Common myeloid progenitor, CD34-positive (primary cell): ENCODE results near the gene RANBP3.

Source experiments
- CTCF ChIA-PET: fragments of 350-600 bp; sonication (Branson Sonifier 250); formaldehyde crosslinking; loops from one replicate; lab custom pipeline; 2021; ENCODE audit warnings: antibody characterized with exemption; lab: Charles Lee
- POLR2A ChIA-PET: fragments of 350-600 bp; sonication (Branson Sonifier 250); formaldehyde crosslinking; loops from one replicate; lab custom pipeline; 2021; ENCODE audit warnings: antibody characterized with exemption; lab: Charles Lee
- DNase-seq, 3 donors: peaks; one replicate each; pipeline versions ENCODE4 v3.0.0 to v3.0.0-alpha.2; 2013
- H3K27ac ChIP-seq, 2 experiments: 1 replicate in 1 of 2; 2 replicates in 1 of 2; pipeline ENCODE4 v1.7.0; 2013; ENCODE audit warnings: inconsistent platforms in 2 of 2, low read length in 2 of 2, mild to moderate bottlenecking in 2 of 2, low read depth in 1 of 2, moderate library complexity in 1 of 2; ENCODE audit not compliant: severe bottlenecking in 2 of 2, insufficient read depth in 1 of 2, poor library complexity in 1 of 2
- H3K27me3 ChIP-seq, 5 experiments: replicated peaks in 2 of 5; 1 replicate in 3 of 5; 2 replicates in 2 of 5; pipeline versions ENCODE4 v1.6.1 to v1.7.0; 2013; ENCODE audit warnings: low read length in 4 of 5, mild to moderate bottlenecking in 2 of 5, moderate library complexity in 2 of 5, inconsistent platforms in 1 of 5; ENCODE audit not compliant: insufficient read depth in 5 of 5, control insufficient read depth in 4 of 5
- H3K36me3 ChIP-seq, 4 experiments: 1 replicate in 2 of 4; 2 replicates in 2 of 4; pipeline versions ENCODE4 v1.6.1 to v1.7.0; 2013; ENCODE audit warnings: low read length in 3 of 4, control low read depth in 1 of 4, mild to moderate bottlenecking in 1 of 4; ENCODE audit not compliant: control insufficient read depth in 4 of 4, insufficient read depth in 4 of 4
- H3K4me1 ChIP-seq, 4 experiments: 1 replicate in 3 of 4; 2 replicates in 1 of 4; pipeline versions ENCODE4 v1.6.1 to v1.7.1; 2013; ENCODE audit warnings: low read length in 3 of 4, mild to moderate bottlenecking in 3 of 4, control low read depth in 1 of 4, inconsistent platforms in 1 of 4, moderate library complexity in 1 of 4; ENCODE audit not compliant: control insufficient read depth in 4 of 4, insufficient read depth in 4 of 4; ENCODE audit errors: control extremely low read depth in 1 of 4
- H3K4me3 ChIP-seq, 7 experiments: 1 replicate in 4 of 7; 2 replicates in 3 of 7; pipeline versions ENCODE4 v1.5.1 to v1.7.0; 2013; ENCODE audit warnings: mild to moderate bottlenecking in 7 of 7, low read length in 6 of 7, moderate library complexity in 6 of 7, inconsistent platforms in 2 of 7, low read depth in 2 of 7, control low read depth in 1 of 7; ENCODE audit not compliant: insufficient read depth in 4 of 7, control insufficient read depth in 1 of 7; ENCODE audit errors: extremely low read depth in 1 of 7
- H3K9me3 ChIP-seq, 5 experiments: 1 replicate in 4 of 5; 2 replicates in 1 of 5; pipeline versions ENCODE4 v1.6.1 to v1.7.1; 2013; ENCODE audit warnings: low read length in 4 of 5, mild to moderate bottlenecking in 2 of 5, inconsistent platforms in 1 of 5, low read depth in 1 of 5, moderate library complexity in 1 of 5; ENCODE audit not compliant: control insufficient read depth in 4 of 5, insufficient read depth in 2 of 5; ENCODE audit errors: control extremely low read depth in 1 of 5
- WGBS: methylation state at CpG from one replicate; pipeline ENCODE4 v1.1.5; 2013; ENCODE audit not compliant: insufficient coverage; 5-methylcytosine and 5-hydroxymethylcytosine counted together

The RANBP3 gene

DNA sequence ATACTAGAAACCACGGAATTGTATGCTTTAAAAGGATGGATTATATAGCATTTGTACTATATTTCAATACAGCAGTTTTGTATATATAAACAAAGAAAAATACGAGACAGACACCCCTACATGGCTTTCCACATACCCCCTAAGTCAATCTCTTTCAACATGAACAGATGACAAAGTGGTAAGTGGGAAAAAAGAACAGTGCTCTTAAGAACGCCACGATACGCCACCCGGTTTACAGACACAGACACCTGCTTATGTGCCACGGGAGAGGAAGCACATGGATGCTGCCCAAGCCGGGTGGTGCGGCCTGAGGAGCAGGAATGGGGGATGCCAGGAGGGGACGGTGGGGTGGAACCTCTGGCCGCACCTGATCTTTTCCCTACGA lies 55.8 kb downstream of the RANBP3 start:
- no peak for DNase-seq
- Histone ChIP-seq H3K27ac (no peak overlapping the region), H3K9me3 (no peaks in the 10 kb centered on the region), H3K27me3 (no peaks in the 10 kb centered on the region), H3K4me3 (no peak overlapping the region), H3K4me1 (no peaks in the 10 kb centered on the region), H3K36me3 (peaks cover 9 to 92% (median 78%) of the 10 kb centered on the region in 4 experiments)
- CTCF ChIA-PET = no interaction called here
- POLR2A ChIA-PET = no interaction called here
- 95% methylated on average over 10 of the region's 12 CpGs for WGBS

GRCh38 chr19:5921516-5922160 lies 56.3 kb downstream of the RANBP3 start:
- POLR2A ChIA-PET = no interaction called here

GRCh38 chr19:5918463-5919079 lies 59.4 kb downstream of the RANBP3 start:
- DNase-seq = no peak
- Histone ChIP-seq H3K9me3 (no peaks in the 10 kb centered on the region), H3K27ac (no peak overlapping the region), H3K27me3 (no peaks in the 10 kb centered on the region), H3K4me1 (no peaks in the 10 kb centered on the region), H3K36me3 (peaks cover 8 to 87% (median 66%) of the 10 kb centered on the region in 4 experiments), H3K4me3 (no peak overlapping the region)
- CTCF ChIA-PET = interaction anchor here (1.3 kb wide), 1 partner anchor 50 kb away, joined by 3 read pairs; no protein-coding TSS in a partner anchor
- 99% methylated on average over 15 of the region's 20 CpGs for WGBS
- POLR2A ChIA-PET = interaction anchor here (0.8 kb wide), 1 partner anchor 95 kb away, joined by 3 read pairs; no protein-coding TSS in a partner anchor

More at GRCh38 chr19:5921516-5922160, 56.3 kb downstream of the RANBP3 start:
- no peak for DNase-seq
- no peaks in the 10 kb centered on the region for H3K9me3 ChIP-seq
- no peaks in the 10 kb centered on the region for H3K27me3 ChIP-seq
- 93% methylated on average over 17 of the region's 21 CpGs for WGBS
- H3K4me1 ChIP-seq = no peaks in the 10 kb centered on the region
- CTCF ChIA-PET = no interaction called here
- H3K27ac ChIP-seq = no peak overlapping the region
- no peak overlapping the region for H3K4me3 ChIP-seq
- H3K36me3 ChIP-seq = peaks cover 10 to 92% (median 78%) of the 10 kb centered on the region in 4 experiments

GRCh38 chr19:5917431-5918107 lies 60.4 kb downstream of the RANBP3 start:
- ChIA-PET POLR2A (no interaction called here), CTCF (interaction anchor here (1.3 kb wide), 1 partner anchor 51 kb away, joined by 3 read pairs; no protein-coding TSS in a partner anchor)
- Histone ChIP-seq H3K36me3 (peaks cover 8 to 79% (median 61%) of the 10 kb centered on the region in 4 experiments), H3K9me3 (no peaks in the 10 kb centered on the region), H3K27me3 (no peaks in the 10 kb centered on the region), H3K4me3 (no peak overlapping the region), H3K4me1 (no peaks in the 10 kb centered on the region), H3K27ac (no peak overlapping the region)
- WGBS = 98% methylated on average over 29 of the region's 36 CpGs
- no peak for DNase-seq

GRCh38 chr19:5916181-5916708 lies 61.7 kb downstream of the RANBP3 start:
- H3K27ac ChIP-seq = no peak overlapping the region
- WGBS = 91% methylated on average over 14 of the region's 14 CpGs
- ChIA-PET POLR2A (no interaction called here), CTCF (no interaction called here)
- DNase-seq = no peak
- peaks cover 8 to 66% (median 50%) of the 10 kb centered on the region in 4 experiments for H3K36me3 ChIP-seq
- no peaks in the 10 kb centered on the region for H3K4me1 ChIP-seq
- H3K27me3 ChIP-seq = no peaks in the 10 kb centered on the region
- H3K4me3 ChIP-seq = no peak overlapping the region
- no peaks in the 10 kb centered on the region for H3K9me3 ChIP-seq

GRCh38 chr19:5915782-5916165 lies 62.2 kb downstream of the RANBP3 start:
- Histone ChIP-seq H3K9me3 (no peaks in the 10 kb centered on the region), H3K36me3 (peaks cover 8 to 62% (median 49%) of the 10 kb centered on the region in 4 experiments), H3K4me3 (no peak overlapping the region), H3K27me3 (no peaks in the 10 kb centered on the region), H3K4me1 (no peaks in the 10 kb centered on the region), H3K27ac (no peak overlapping the region)
- no peak for DNase-seq
- CTCF ChIA-PET = no interaction called here
- 90% methylated on average over 2 of the region's 11 CpGs for WGBS
- POLR2A ChIA-PET = no interaction called here
